GM19099 (cell line): ENCODE measurements around the gene TEX9.

Source experiments
- POLR2A ChIP-seq: IDR thresholded peaks from 3 replicates; pipeline ENCODE4 v1.6.1; 2011; ENCODE audit warnings: low read depth; ENCODE audit not compliant: insufficient read length; ENCODE audit errors: extremely low read depth

The TEX9 gene

DNA sequence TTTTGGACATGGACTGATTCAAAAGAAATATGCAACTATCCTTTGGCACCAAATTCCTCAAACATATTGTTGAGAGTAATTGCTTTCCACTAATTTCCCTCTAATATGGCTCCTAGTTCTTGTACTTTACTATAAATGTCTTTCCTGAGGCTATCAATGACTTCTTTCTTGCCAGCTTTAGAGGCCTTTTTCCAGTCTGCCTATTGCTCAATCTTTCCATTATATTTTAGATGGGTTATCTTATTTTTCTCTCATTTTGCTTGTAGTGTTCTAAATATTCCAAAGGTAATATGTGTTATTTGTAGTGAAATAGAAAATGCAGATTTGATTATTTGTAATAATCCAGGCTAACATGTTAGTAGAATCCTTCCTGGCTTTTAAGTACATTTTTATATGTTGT is 11.5 kb upstream of the TEX9 start:
- TF ChIP-seq POLR2A, result no peak

DNA sequence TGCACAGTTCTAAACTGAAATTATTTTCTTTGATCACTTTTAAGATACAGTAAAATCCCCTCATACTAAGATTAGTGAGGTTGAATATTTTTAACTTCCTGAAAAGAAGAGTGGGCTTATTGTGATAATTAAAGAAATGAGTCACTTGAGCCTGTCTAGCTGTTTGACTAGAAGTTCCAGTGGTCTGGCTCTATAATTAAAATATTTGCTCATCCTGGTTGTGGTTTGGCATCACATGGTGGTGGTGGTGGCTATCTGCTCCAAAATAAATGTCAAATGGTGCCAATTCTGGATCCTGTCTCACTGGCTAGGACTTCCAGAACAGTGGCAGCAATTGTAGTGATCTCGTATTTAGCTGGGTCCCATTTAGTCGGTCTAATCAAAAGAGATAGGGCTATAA is 8.6 kb upstream of the TEX9 start:
- TF ChIP-seq POLR2A, result no peak

- TF ChIP-seq POLR2A, result no peak
Observed at GRCh38 chr15:56358604-56359003, 6.6 kb upstream of the TEX9 start.

GRCh38 chr15:56361987-56362386 is 3.2 kb upstream of the TEX9 start:
- no peak for TF ChIP-seq POLR2A

DNA sequence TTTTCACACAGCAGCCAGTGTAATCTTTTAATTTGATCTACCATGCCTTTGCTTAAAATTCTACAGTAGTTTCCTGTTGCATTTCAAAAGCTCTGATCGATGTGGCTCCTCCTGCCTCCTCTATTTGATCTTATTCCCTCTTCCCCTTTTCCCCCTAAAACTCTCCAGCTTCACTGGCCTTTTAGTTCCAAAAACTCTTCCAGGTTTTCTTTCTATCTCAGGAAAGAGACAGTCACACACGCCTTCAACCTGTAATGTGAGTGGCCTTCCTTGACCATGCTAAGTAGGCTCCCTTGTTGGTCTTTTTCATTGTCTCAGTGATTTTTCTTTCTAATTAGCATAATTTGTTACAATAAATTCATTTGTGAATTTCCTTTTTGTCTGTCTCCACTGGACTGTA is 985 bp downstream of the TEX9 start:
- no peak for TF ChIP-seq POLR2A

DNA sequence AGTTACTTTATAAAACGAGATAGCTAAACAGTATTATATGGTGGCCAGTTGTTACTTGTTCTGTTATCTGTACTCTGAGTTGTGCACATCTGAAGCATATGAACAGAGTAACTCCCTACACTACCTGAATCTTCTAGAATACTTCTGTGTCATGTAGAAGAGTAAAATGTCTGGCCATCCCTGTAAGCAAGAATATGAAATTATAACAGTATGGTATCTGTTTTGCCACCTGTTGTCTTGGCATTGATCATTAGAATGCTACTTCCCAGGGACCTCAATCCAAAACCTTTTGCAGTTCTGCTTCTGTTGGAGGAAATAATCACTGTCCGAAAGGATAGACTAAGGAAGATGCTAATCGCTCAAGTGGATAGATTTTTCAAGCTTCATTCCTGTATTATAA is 1.9 kb downstream of the TEX9 start:
- no peak for TF ChIP-seq POLR2A

- TF ChIP-seq POLR2A, result no peak
Observed at GRCh38 chr15:56369234-56369633, 4.0 kb downstream of the TEX9 start.

DNA sequence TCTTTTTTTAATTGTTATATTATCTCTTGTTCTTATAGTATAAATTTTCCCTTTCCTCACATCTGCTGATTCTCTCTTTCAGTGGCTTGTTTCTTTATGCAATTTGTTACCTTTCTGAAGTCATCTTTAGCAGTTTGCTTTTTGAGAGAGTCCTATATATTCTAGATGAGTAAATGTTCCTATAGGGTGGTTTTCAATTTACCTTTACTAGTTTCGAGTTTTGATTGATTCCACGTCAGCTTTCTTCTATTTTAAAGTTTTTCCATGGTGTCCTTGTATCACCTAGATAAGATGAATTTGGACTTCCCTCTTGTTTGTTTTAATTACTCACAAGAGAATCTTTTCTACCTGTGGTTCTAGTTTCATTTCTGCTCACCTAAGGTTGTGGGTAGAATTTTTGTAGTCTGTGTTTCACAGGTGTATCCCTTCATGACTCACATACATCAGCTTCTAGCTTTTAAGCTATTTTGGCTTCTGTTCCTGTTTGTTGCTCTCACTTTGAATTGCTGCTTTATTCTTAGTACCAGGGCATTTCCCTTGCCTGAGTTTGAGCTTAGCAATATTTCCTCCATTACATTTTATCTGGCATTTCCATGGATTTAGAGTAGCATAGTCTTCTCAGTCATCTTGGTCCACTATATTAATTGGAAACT is 6.4 kb downstream of the TEX9 start:
- no peak for TF ChIP-seq POLR2A

DNA sequence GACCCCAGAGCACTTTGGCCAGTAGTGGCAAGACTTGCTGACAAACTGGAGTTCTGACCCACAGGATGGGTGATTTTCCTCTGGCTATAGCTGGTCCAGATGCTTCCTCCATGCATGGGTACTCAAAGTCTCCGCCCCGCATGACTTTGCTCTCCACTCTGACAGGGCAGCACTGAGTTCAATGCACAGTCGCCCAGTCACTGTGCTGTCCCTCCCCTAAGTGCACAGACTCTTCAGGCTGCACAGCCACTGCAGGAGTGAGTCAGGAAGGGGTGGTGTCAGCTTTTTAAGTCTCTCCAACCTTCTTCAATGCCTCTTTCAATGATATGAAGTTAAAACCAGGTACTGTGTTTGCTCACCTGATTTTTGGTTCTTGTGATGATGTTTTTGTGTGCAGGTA is 17.8 kb downstream of the TEX9 start:
- no peak for TF ChIP-seq POLR2A

DNA sequence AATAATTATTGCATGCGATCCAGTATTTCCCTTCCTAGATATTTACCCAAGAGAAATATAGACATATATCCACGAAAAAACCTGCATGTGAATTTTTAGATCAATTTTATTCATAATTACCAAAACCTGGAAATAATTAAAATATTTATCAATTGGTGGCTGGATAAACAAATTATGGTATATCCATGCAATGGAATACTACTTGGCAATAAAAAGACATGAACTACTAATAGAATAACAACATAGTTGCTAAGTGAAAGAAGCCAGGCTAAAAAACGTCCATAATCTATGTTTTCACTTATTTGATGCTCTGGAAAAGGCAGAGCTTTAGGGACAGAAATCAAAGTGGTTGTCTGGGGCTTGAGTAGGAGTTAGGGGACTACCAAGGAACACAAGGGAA is 20.7 kb downstream of the TEX9 start:
- no peak for TF ChIP-seq POLR2A

- no peak for TF ChIP-seq POLR2A
Observed at GRCh38 chr15:56390739-56391267, 25.6 kb downstream of the TEX9 start.

- TF ChIP-seq POLR2A, result no peak
Observed at GRCh38 chr15:56393277-56393676, 28.1 kb downstream of the TEX9 start.

DNA sequence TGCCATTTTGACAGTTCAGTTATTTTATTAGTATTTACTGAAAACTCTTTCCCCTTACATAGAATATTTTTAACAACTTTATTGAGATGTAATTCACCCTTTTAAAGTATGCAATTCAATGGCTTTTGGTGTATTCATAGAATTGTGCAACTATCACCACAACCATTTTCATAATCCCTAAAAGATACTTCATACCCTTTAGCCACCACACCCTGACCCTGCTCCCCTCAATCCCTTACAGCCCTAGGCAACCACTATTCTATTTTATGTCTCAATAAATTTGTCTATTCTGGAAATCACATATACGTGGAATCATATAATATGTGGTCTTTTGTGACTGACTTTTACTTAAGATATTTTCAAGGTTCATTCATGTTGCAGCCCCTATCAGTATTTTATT is 29.7 kb downstream of the TEX9 start:
- TF ChIP-seq POLR2A, result no peak

DNA sequence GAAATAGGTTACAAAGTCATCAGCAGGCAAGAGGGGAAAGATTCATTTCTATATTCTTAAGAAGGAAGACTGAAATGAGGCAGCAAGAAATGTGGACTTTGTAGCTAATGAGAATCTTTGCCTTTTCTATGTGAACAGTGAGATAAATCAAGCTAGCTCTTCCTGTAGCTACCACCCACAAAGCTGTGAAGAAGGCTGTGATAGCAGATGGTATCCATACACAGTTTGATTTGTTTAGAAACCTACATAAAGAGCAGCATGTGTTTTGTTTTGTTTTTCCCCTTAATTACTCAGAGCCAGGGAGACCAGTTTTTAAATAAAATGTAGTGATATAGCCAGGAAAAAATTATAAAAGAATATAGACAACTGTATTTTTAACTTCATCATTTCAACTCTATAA is 45.5 kb downstream of the TEX9 start:
- TF ChIP-seq POLR2A, result no peak

GRCh38 chr15:56411122-56411749 is 46.0 kb downstream of the TEX9 start:
- no peak for TF ChIP-seq POLR2A

GRCh38 chr15:56425276-56425675 is 60.0 kb downstream of the TEX9 start:
- no peak for TF ChIP-seq POLR2A
